ENCODE results near the gene TCF20. TPM values are rescaled to one million over a fixed set of nuclear protein-coding genes. Genes with fewer than 3 reads are reported as not detected.

The TCF20 gene
- total RNA-seq (100 to 1,000 TPM in 1 of 2 experiments, 10 to 100 TPM in 1; 98.2 to 109 TPM), polyA plus RNA-seq (1 to 10 TPM; 1.3 to 3.4 (median 2.4) TPM), total RNA-seq (203 to 243 (median 214) reads per million in 6 experiments)

GRCh38 chr22:42270510-42271190, at the start of gene TCF20:
Gene TCF20, minus strand, starts transcription at chr22:42270653. Its CDS starts 55,348 bp downstream, at chr22:42215305.
- ATAC-seq (peak; percentile 78 to 83), DNase-seq (peak; percentile 66 to 90 (median 78))
- Mint-ChIP-seq H3K4me1 (peaks cover 14 to 38% (median 33%) of the 10 kb centered on the region in 4 donors), H3K27me3 (no peaks in the 10 kb centered on the region), H3K27ac (peak within 1 kb of the TSS; percentile 78 to 95 (median 90)), H3K36me3 (peaks cover 0 to 13% (median 0%) of the 10 kb centered on the region in 3 donors), H3K4me3 (peak within 1 kb of the TSS; percentile 83 to 96 (median 92)), H3K9me3 (no peaks in the 10 kb centered on the region)
- POLR2A ChIA-PET = interaction anchor here (0.5 to 1.2 kb wide), 3 partner anchors 46 to 565 kb away, joined by 3 to 5 read pairs (median 4); partner anchors contain the start of gene NDUFA6

GRCh38 chr22:42319386-42319785, 48.9 kb upstream of the TCF20 start:
- ATAC-seq (no peak), DNase-seq (no peak)
- H3K4me3 Mint-ChIP-seq = no peak overlapping the region
- peak overlapping the region in 2 of 10 donors; percentile 15 to 35 for H3K27ac Mint-ChIP-seq
- no peaks in the 10 kb centered on the region for H3K36me3 Mint-ChIP-seq
- H3K27me3 Mint-ChIP-seq = peaks cover 0 to 2% (median 0%) of the 10 kb centered on the region in 5 donors
- peaks cover 24 to 42% (median 34%) of the 10 kb centered on the region in 4 donors for H3K4me1 Mint-ChIP-seq
- POLR2A ChIA-PET = no interaction called here
- H3K9me3 Mint-ChIP-seq = no peaks in the 10 kb centered on the region

- peaks cover 24 to 43% (median 35%) of the 10 kb centered on the region in 4 donors for H3K4me1 Mint-ChIP-seq
- H3K36me3 Mint-ChIP-seq = no peaks in the 10 kb centered on the region
- ATAC-seq (no peak), DNase-seq (no peak)
- no peak overlapping the region for H3K4me3 Mint-ChIP-seq
- no peaks in the 10 kb centered on the region for H3K9me3 Mint-ChIP-seq
- peak overlapping the region in 3 of 10 donors; percentile 32 to 56 (median 46) for H3K27ac Mint-ChIP-seq
- peaks cover 0 to 2% (median 0%) of the 10 kb centered on the region in 5 donors for H3K27me3 Mint-ChIP-seq
- POLR2A ChIA-PET = no interaction called here
Observed at GRCh38 chr22:42318967-42319366, 48.5 kb upstream of the TCF20 start.

- Mint-ChIP-seq H3K27me3 (peaks cover 0 to 2% (median 0%) of the 10 kb centered on the region in 5 donors), H3K9me3 (no peaks in the 10 kb centered on the region), H3K4me3 (no peak overlapping the region), H3K36me3 (no peaks in the 10 kb centered on the region), H3K4me1 (peaks cover 30 to 49% (median 40%) of the 10 kb centered on the region in 4 donors), H3K27ac (peak overlapping the region in 7 of 10 donors; percentile 6 to 94 (median 78))
- POLR2A ChIA-PET = interaction anchor here (0.8 to 1.7 kb wide), 5 partner anchors 10 to 47 kb away, joined by 3 to 7 read pairs (median 4); no protein-coding TSS in a partner anchor
- no peak for ATAC-seq
- DNase-seq = no peak
Observed at GRCh38 chr22:42317691-42318547, 47.5 kb upstream of the TCF20 start.

GRCh38 chr22:42317008-42317407, 46.6 kb upstream of the TCF20 start:
- Mint-ChIP-seq H3K27me3 (peaks cover 0 to 2% (median 0%) of the 10 kb centered on the region in 5 donors), H3K36me3 (no peaks in the 10 kb centered on the region), H3K27ac (peak overlapping the region; percentile 75 to 94 (median 90)), H3K9me3 (no peaks in the 10 kb centered on the region), H3K4me3 (peak overlapping the region; percentile 16 to 87 (median 60)), H3K4me1 (peaks cover 27 to 55% (median 45%) of the 10 kb centered on the region in 4 donors)
- POLR2A ChIA-PET = interaction anchor here (0.8 to 1.7 kb wide), 5 partner anchors 10 to 46 kb away, joined by 3 to 7 read pairs (median 4); no protein-coding TSS in a partner anchor
- peak in 6 of 10 donors; percentile 26 to 76 (median 36) for DNase-seq
- peak; percentile 80 to 91 for ATAC-seq

DNA sequence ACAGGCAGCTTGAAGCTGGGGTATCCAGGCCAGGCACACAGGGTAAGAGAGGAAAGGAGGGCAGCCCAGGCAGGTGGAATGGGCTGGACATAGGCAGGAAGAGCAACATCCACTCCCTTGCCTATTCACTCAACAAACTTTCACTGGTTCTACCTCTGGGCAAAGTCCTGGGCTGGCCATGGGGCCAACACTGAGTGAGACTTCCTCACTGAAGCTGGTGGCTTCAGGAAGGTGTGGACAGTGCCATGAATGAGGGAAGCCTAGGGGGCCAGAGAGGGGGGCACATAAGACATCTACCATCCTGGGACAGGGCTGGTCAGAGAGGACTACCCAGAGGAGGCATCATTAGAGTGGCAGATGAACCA, 44.9 kb upstream of the TCF20 start:
- no peak for ATAC-seq
- Mint-ChIP-seq H3K27me3 (peaks cover 0 to 2% (median 0%) of the 10 kb centered on the region in 5 donors), H3K4me3 (peak overlapping the region in 9 of 10 donors; percentile 44 to 80 (median 65)), H3K36me3 (no peaks in the 10 kb centered on the region), H3K27ac (peak overlapping the region; percentile 85 to 95 (median 88)), H3K9me3 (no peaks in the 10 kb centered on the region), H3K4me1 (peaks cover 33 to 67% (median 52%) of the 10 kb centered on the region in 4 donors)
- POLR2A ChIA-PET = interaction anchor here (0.6 to 4.6 kb wide), 8 partner anchors 12 to 53 kb away, joined by 3 to 37 read pairs (median 4); no protein-coding TSS in a partner anchor
- no peak for DNase-seq

- Mint-ChIP-seq H3K36me3 (no peaks in the 10 kb centered on the region), H3K27ac (peak overlapping the region; percentile 85 to 95 (median 88)), H3K9me3 (no peaks in the 10 kb centered on the region), H3K4me1 (peaks cover 36 to 68% (median 55%) of the 10 kb centered on the region in 4 donors), H3K4me3 (peak overlapping the region in 9 of 10 donors; percentile 44 to 80 (median 65)), H3K27me3 (peaks cover 0 to 2% (median 0%) of the 10 kb centered on the region in 5 donors)
- POLR2A ChIA-PET = interaction anchor here (1.0 to 4.6 kb wide), 9 partner anchors 12 to 236 kb away, joined by 3 to 37 read pairs (median 5); partner anchors contain the start of gene SMDT1
- ATAC-seq (peak; percentile 21 to 24), DNase-seq (peak in 1 of 10 donors; percentile 40)
Observed at GRCh38 chr22:42314709-42315391, 44.4 kb upstream of the TCF20 start.

DNA sequence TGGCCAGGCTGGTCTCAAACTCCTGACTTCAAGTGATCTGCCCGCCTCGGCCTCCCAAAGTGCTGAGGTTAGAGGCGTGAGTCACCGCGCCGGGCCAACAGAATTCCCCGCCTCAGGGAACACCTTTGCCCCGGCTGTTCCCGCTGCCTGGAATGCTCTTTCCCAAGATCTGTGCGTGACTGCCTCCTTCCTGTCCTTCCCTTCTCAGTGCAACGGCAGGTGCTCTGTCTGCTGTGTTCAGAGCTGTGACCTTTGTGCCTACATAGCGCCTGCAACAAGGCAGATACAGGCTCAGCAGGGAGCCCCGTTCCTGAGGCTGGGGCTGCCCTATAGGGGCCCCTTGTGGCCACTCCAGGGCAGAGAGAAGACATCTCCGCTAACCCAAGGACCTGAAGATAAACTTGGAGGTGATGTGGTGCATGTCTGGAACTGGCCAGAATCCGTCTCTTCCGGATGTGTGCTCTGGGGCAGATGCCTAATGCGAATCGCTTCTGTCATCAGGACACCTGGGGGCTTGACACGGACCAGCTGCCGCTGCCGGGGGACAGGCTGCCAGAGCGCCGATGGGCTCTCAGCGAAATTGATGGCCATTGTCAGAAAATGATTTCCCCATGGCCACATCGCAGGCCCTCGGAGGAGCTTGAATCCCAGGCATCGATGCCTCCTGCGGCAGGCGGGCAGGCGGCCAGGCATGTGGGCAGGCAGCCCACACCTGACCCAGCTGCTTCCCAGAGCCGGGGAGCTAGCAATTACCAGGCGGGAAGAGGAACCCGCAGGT, 43.5 kb upstream of the TCF20 start:
- Mint-ChIP-seq H3K4me3 (peak overlapping the region in 7 of 10 donors; percentile 29 to 90 (median 74)), H3K27me3 (peaks cover 0 to 2% (median 0%) of the 10 kb centered on the region in 5 donors), H3K36me3 (no peaks in the 10 kb centered on the region), H3K27ac (peak overlapping the region in 9 of 10 donors; percentile 18 to 94 (median 80)), H3K4me1 (peaks cover 41 to 75% (median 60%) of the 10 kb centered on the region in 4 donors), H3K9me3 (no peaks in the 10 kb centered on the region)
- POLR2A ChIA-PET = interaction anchor here (0.6 to 4.6 kb wide), 7 partner anchors 11 to 385 kb away, joined by 3 to 37 read pairs (median 5); partner anchors contain the start of gene SMDT1
- ATAC-seq (peak; percentile 64 to 74), DNase-seq (peak; percentile 17 to 74 (median 47))

DNA sequence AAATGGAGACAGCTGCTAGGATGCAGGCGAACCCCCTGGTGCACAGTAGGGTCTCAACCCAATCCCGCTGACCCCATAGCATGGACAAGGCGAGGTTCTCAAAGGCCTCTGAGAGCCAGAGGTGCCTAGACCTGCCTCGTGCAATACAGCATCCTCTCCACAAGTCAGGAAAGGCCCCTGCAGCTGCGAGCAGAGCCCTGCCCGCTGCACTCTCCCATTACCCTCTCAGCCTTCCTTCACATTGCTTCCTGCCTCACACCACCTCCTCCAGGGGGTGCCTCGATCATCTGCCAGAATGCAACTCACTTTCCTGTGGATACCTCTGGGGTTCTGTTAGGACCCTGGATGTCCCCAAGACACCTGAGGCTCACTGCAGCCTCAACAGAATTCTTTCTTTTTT, 42.8 kb upstream of the TCF20 start:
- ATAC-seq (no peak), DNase-seq (no peak)
- no peaks in the 10 kb centered on the region for H3K36me3 Mint-ChIP-seq
- H3K9me3 Mint-ChIP-seq = no peaks in the 10 kb centered on the region
- POLR2A ChIA-PET = interaction anchor here (0.6 to 4.6 kb wide), 6 partner anchors 11 to 384 kb away, joined by 3 to 37 read pairs (median 6); partner anchors contain the start of gene SMDT1
- peaks cover 0 to 2% (median 0%) of the 10 kb centered on the region in 5 donors for H3K27me3 Mint-ChIP-seq
- H3K4me1 Mint-ChIP-seq = peaks cover 45 to 82% (median 67%) of the 10 kb centered on the region in 4 donors
- H3K4me3 Mint-ChIP-seq = peak overlapping the region in 5 of 10 donors; percentile 32 to 90 (median 50)
- H3K27ac Mint-ChIP-seq = peak overlapping the region in 8 of 10 donors; percentile 11 to 94 (median 68)

GRCh38 chr22:42310291-42311015, 40.0 kb upstream of the TCF20 start:
- H3K27me3 Mint-ChIP-seq = peaks cover 0 to under 1% (median 0%) of the 10 kb centered on the region in 5 donors
- peaks cover 49 to 79% (median 66%) of the 10 kb centered on the region in 4 donors for H3K4me1 Mint-ChIP-seq
- peak in 1 of 10 donors; percentile 33 for DNase-seq
- H3K9me3 Mint-ChIP-seq = no peaks in the 10 kb centered on the region
- ATAC-seq = no peak
- H3K4me3 Mint-ChIP-seq = peak overlapping the region in 8 of 10 donors; percentile 47 to 79 (median 69)
- no peaks in the 10 kb centered on the region for H3K36me3 Mint-ChIP-seq
- H3K27ac Mint-ChIP-seq = peak overlapping the region; percentile 43 to 92 (median 87)
- POLR2A ChIA-PET = interaction anchor here (0.6 to 4.6 kb wide), 4 partner anchors 12 to 211 kb away, joined by 3 to 37 read pairs (median 16); no protein-coding TSS in a partner anchor

All from naive thymus-derived CD8-positive, alpha-beta T cell (primary cell).